GM12892 (cell line): ENCODE results near the gene RNF26.

ENCODE experiments used
- DNase-seq: peaks from one replicate; pipeline ENCODE4 v3.0.0; 2011; ENCODE audit not compliant: insufficient read length
- FAIRE-seq: peaks from 2 replicates; lab custom pipeline; 2011; peaks lifted over from hg19 to GRCh38; lab: Jason Lieb, UNC
- POLR2A ChIP-seq: IDR thresholded peaks from 2 replicates; pipeline ENCODE4 v1.6.1; 2011; ENCODE audit warnings: low read depth, low read length, control low read depth
- POLR2AphosphoS5 ChIP-seq: IDR thresholded peaks from 2 replicates; pipeline ENCODE4 v1.6.1; 2011; ENCODE audit warnings: low read depth, low read length, control low read depth
- TAF1 ChIP-seq: IDR thresholded peaks from 2 replicates; pipeline ENCODE4 v1.6.1; 2011; ENCODE audit warnings: low read depth, mild to moderate bottlenecking, control low read depth, low read length, borderline replicate concordance

The RNF26 gene

GRCh38 chr11:119371778-119372182, 37.5 kb downstream of the RNF26 start:
- TF ChIP-seq POLR2AphosphoS5: no peak
- no peak for TF ChIP-seq POLR2A
- no peak for TF ChIP-seq TAF1
- DNase-seq: no peak
- no peak for FAIRE-seq

- TF ChIP-seq POLR2A (no peak), TAF1 (no peak), POLR2AphosphoS5 (no peak)
- DNase-seq (no peak), FAIRE-seq (no peak)
Measured at GRCh38 chr11:119372260-119373058, 38.1 kb downstream of the RNF26 start.

- TF ChIP-seq TAF1: no peak
- no peak for TF ChIP-seq POLR2A
- no peak for TF ChIP-seq POLR2AphosphoS5
- no peak for DNase-seq
- peak; percentile 54 for FAIRE-seq
Measured at GRCh38 chr11:119373059-119373920, 39.0 kb downstream of the RNF26 start.

DNA sequence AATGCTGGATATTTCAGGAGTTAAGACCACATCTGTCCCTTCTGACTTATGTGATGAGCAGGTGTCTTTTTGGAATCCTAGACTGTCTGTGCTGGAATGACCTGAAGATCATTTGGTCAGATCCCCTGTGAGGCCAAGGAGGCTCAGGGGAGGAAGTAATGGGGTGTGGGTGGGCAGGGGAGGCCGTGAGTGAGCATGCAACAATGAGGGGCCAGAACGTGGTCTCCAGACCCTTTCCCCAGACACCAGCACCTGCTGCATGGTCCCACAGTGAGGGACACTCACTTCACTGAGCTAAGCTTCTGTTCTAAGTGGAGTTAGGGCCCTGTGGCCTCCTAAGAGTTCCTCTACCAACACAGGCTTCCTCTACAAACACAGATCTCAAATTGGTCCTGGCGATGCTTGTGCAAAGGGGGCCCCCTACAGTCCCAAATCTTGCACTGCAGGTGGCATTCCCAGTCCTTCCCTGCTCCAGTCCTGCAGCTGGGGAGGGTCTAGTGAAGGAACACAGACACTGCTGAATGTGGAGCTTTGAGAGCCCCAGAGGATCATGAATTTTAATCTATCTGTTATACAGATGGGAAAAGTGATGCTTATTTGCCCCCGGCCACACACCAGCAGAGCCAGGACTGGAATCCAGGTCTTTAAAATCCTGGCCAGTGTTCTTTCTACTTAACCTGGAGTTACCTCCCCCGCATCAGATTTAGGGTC, 39.7 kb downstream of the RNF26 start:
- FAIRE-seq (peak; percentile 79), DNase-seq (no peak)
- no peak for TF ChIP-seq POLR2AphosphoS5
- TF ChIP-seq POLR2A: no peak
- TF ChIP-seq TAF1: no peak

DNA sequence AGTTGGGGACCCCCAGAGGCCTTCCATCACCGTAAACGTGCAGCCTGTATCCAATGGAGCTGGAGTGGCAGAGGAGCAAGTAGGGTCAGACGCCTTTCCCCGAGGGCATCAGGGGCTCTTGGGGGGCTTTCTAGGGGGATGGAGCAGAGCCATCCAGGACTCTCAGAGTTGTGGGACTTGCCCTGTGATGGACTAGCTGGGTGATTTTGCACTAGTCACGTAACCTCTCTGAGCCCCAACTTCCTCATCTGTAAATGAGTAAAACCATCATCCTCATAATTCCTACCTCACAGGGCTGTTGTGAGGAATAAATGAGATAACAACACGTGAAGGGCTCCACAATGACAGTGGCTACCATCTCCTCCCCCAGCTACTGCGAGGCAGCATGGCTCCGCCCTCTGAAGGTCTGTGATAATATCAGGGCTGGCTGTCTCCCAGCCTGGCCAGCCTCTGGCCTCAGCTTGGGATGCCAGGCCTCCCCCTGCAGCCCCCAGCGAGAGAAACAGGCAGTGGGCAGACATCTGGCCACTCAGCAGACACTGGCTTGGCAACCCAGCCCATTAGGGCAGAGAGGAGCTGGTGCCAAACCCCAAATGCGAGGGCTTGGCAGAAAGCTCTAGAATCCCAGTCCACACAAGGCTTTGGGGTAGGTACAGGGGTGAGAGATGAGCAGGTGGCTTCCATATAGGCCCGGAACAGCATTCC, 40.5 kb downstream of the RNF26 start:
- no peak for TF ChIP-seq TAF1
- no peak for TF ChIP-seq POLR2AphosphoS5
- no peak for TF ChIP-seq POLR2A
- no peak for DNase-seq
- FAIRE-seq: peak; percentile 62

DNA sequence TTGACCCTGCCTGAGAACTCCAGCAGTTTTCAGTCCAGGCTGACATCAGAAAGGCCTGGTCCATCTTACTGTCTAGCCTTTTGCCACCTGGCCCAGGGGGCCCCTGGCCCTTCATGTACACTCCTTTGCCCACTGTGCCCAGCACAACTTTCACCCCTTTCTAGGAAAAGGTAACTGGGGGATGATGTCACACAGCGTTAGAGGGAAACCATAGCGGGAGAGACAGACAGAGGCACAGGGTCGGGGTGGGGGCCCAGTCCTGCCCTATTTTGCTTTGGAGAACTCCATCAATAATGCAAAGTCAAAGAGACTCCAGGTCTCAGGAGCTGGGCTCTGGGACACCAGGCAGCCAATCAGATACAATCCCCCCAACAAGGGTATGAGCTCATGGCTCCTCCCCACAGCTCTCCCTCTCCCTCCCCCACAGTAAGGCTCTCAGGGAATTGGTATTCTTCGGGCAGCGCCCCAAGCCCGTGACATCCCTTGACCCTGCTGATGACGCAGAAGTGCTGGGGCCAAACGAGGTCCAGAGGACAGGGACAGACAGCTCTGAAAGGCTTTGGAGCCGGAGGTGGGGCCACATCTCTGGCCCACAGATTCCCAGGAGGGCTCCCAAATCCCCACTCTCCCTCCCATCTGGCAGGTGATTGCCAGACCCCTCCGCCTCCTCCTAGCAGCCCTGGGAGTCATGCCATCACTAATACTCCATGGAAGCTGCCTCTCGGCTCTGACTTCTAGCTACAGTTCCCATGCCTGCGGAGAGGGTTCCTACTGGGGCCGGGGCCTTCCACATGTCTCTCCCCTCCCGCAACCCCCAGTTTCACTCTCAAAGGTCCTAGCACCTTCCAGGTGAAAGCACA, 41.2 kb downstream of the RNF26 start:
- no peak for FAIRE-seq
- TF ChIP-seq POLR2AphosphoS5: no peak
- no peak for TF ChIP-seq POLR2A
- TF ChIP-seq TAF1: no peak
- no peak for DNase-seq

DNA sequence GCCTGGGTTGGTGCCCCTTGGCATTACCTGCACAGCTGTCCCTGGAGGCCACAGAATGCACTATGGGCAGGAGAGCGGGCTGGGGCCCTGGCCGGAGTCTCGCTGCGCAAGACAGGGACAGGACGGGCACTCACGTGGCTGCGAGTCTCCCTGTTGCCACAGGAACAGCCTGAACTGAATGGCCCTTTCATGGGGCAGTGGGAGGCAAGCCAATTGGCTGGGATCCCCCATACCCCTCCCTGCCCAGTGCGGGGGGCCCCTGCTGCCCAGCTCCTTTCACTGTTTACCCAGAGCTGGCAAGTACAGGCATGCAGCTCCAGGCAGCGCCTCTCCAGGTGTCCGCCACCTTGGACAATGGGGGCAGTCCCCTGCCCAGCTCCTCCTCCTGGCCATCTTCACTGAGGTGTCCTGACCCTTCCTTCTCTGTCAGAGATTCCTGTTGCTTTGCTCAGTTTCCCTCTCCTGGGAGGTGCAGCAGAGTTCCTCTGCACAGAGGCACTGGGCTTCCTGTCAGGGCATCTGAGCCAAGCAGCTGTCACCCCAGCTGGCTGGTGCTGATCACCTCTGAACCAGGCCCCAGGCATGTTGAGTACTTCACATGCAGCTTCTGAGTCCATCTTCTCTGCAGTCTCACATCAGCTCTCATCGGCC, 42.0 kb downstream of the RNF26 start:
- DNase-seq: no peak
- FAIRE-seq: no peak
- TF ChIP-seq TAF1 (no peak), POLR2A (no peak), POLR2AphosphoS5 (no peak)

DNA sequence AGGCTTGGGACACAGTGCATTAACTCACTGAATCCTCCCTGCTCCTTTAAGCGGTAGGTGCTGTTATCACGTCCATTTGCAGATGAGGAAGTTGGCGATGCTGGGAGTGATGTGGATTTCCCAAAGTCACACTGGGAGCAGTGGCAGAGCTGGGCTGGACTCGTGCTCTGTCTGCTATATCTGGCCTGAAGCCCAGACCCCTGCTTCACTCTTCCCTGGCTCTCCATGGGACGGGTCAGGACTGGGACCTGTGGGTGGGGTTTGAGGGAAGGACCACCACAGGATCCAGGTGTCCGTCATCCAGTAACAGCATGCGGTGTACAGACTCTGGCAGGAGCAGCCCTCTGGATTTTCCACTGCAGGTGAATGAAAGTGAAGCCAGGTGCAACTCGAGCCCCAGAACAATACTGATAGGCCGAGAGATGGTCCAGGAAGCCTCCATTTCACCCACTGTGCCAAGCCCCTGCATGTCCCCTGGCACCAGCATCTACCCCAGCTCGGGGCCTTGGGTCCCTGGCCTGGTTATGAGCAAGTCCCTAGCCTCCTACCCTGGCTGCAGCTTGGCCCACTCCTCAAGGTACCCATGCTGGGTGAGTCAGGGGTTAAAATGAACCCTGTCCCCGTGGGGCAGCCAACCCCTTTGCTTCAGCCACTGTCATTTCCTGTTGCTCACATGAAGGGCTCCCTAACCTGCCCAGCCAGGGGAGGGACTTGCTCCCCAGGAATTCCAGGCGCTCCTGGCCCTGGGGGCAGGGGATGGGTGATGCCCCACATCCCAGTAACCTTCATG, 43.0 kb downstream of the RNF26 start:
- FAIRE-seq: peak; percentile 24
- no peak for DNase-seq
- no peak for TF ChIP-seq TAF1
- TF ChIP-seq POLR2A: no peak
- no peak for TF ChIP-seq POLR2AphosphoS5

DNA sequence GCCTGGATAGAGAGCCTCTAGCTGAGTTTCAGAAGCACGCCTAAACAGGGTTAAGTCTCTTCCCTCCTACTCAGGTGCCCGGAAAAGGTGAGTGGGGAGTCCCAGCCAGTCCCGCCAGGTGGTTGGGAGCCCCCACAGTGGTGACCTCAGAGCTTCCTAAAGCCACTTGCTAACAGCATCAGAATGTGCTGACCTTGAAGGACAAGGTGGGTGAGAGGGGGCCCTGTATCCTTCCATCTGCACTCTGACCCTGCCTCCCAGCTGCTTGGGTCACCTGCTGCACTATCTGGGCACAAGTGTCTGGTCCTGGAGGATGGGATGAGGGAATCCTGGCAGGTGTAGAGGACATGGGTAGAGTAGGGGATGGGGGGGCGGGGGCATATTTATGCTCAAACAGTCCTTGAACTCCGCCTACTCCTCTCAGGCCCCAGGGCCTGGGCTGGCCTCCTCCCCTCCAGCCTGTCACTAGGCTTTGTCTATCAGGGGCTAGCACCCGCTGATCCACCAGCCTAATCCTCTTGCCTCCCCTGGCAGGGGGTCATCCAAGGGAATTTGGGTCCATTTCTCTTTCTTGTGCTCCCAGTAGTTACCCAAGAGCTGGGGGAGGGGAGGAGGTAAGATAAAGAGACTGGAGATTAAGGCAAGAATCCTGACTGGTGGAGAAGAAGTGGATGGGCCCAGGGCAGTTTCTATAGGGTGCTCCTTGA, 43.8 kb downstream of the RNF26 start:
- FAIRE-seq (no peak), DNase-seq (no peak)
- TF ChIP-seq TAF1 (no peak), POLR2A (no peak), POLR2AphosphoS5 (no peak)
